ENCODE results near the gene MAST1.

- TF ChIP-seq GATA2 (IDR thresholded peaks at IDR 0.05; ENCODE audit: low read depth, low read length), result no peak
- TF ChIP-seq GATA3 (IDR thresholded peaks at IDR 0.05; ENCODE audit: low read depth, low read length), result no peak
Measured at GRCh38 chr19:12792853-12793289, 45.4 kb upstream of the MAST1 start.
